HEK293 (cell line): Measurements from ENCODE around the gene CC2D1B.

Experiments used
- CTCF ChIA-PET: fragments of 350-600 bp; formaldehyde crosslinking; extraction: SDS; loops from one replicate; lab custom pipeline; 2021; ENCODE audit warnings: antibody characterized with exemption; lab: Yijun Ruan, JAX
- POLR2A ChIA-PET: fragments of 300-600 bp; formaldehyde crosslinking; extraction: SDS; loops from one replicate; lab custom pipeline; 2020; ENCODE audit warnings: antibody characterized with exemption, inconsistent platforms; lab: Yijun Ruan, JAX
- H3K27ac ChIP-seq: fragments of 200-500 bp; sonication (Bioruptor generic); 2 replicates; pipeline ENCODE4 v1.5.1; 2014; ENCODE audit warnings: low read depth, low read length, control low read depth, inconsistent platforms; ENCODE audit errors: extremely low read depth
- H3K36me3 ChIP-seq, 2 experiments: fragments of 200-500 bp in 1 of 2; sonication (Bioruptor generic) in 1 of 2; 1 replicate in 1 of 2; 2 replicates in 1 of 2; pipeline ENCODE4 v1.5.1; 2014 to 2017; ENCODE audit warnings: inconsistent platforms in 2 of 2, low read length in 2 of 2; ENCODE audit not compliant: control insufficient read depth in 2 of 2, insufficient read depth in 1 of 2
- H3K4me1 ChIP-seq: fragments of 200-500 bp; sonication (Bioruptor generic); 2 replicates; pipeline ENCODE4 v1.5.1; 2014; ENCODE audit warnings: mild to moderate bottlenecking, low read length, inconsistent platforms; ENCODE audit not compliant: control insufficient read depth, insufficient read depth
- H3K4me3 ChIP-seq: 2 replicates; pipeline ENCODE4 v1.5.1; 2011; ENCODE audit warnings: low read depth, mild to moderate bottlenecking, control low read depth, low read length, moderate library complexity
- H3K9me3 ChIP-seq: fragments of 200-500 bp; sonication (Bioruptor generic); 2 replicates; pipeline ENCODE4 v1.5.1; 2014; ENCODE audit warnings: low read depth, low read length, inconsistent platforms; ENCODE audit not compliant: control insufficient read depth, insufficient read depth
- ATF2 ChIP-seq: fragments of 450-650 bp; formaldehyde crosslinking; IDR thresholded peaks from 2 replicates; pipeline ENCODE4 v1.5.1; 2016; ENCODE audit warnings: missing biosample characterization, missing genetic modification characterization, low read depth
- GLIS1 ChIP-seq: fragments of 450-650 bp; formaldehyde crosslinking; IDR thresholded peaks from 2 replicates; pipeline ENCODE4 v1.5.1; 2016; ENCODE audit warnings: missing biosample characterization, missing genetic modification characterization
- KLF9 ChIP-seq: fragments of 450-650 bp; formaldehyde crosslinking; IDR thresholded peaks from 2 replicates; pipeline ENCODE4 v1.5.1; 2016; ENCODE audit warnings: missing biosample characterization, missing genetic modification characterization, low read depth
- MEIS1 ChIP-seq: sonication (generic); formaldehyde crosslinking; IDR thresholded peaks from 2 replicates; pipeline ENCODE4 v1.8.1; 2022; ENCODE audit warnings: missing genetic modification reagents, mild to moderate bottlenecking, borderline replicate concordance
- PRDM1 ChIP-seq: fragments of 450-650 bp; formaldehyde crosslinking; IDR thresholded peaks from 2 replicates; pipeline ENCODE4; 2016; ENCODE audit warnings: missing biosample characterization, missing genetic modification characterization
- SALL2 ChIP-seq: fragments of 450-650 bp; formaldehyde crosslinking; IDR thresholded peaks from 2 replicates; pipeline ENCODE4 v1.5.0; 2017; ENCODE audit warnings: missing biosample characterization, mild to moderate bottlenecking, missing genetic modification characterization, borderline replicate concordance
- SCRT2 ChIP-seq: fragments of 450-650 bp; formaldehyde crosslinking; IDR thresholded peaks from 2 replicates; pipeline ENCODE4 v1.5.1; 2016; ENCODE audit warnings: missing biosample characterization, missing genetic modification characterization
- SETDB1 ChIP-seq: IDR thresholded peaks from one replicate; pipeline ENCODE4 v1.6.1; 2017; ENCODE audit warnings: mild to moderate bottlenecking, low read length, moderate library complexity, mixed read lengths; ENCODE audit not compliant: insufficient read length
- ZNF121 ChIP-seq: fragments of 450-650 bp; formaldehyde crosslinking; IDR thresholded peaks from 2 replicates; pipeline ENCODE4 v1.5.1; 2016; ENCODE audit warnings: missing biosample characterization, missing genetic modification characterization
- ZNF133 ChIP-seq: fragments of 450-650 bp; formaldehyde crosslinking; IDR thresholded peaks from 2 replicates; pipeline ENCODE4 v1.5.1; 2016; ENCODE audit warnings: missing biosample characterization, missing genetic modification characterization
- ZNF211 ChIP-seq: fragments of 450-650 bp; formaldehyde crosslinking; IDR thresholded peaks from 2 replicates; pipeline ENCODE4 v1.5.1; 2016; ENCODE audit warnings: low read depth, missing biosample characterization, missing genetic modification characterization
- ZNF26 ChIP-seq: fragments of 450-650 bp; formaldehyde crosslinking; IDR thresholded peaks from 2 replicates; pipeline ENCODE4 v1.5.1; 2016; ENCODE audit warnings: missing biosample characterization, missing genetic modification characterization
- ZNF302 ChIP-seq: fragments of 450-650 bp; formaldehyde crosslinking; IDR thresholded peaks from 2 replicates; pipeline ENCODE4 v1.5.1; 2016; ENCODE audit warnings: missing biosample characterization, missing genetic modification characterization, low read depth
- ZNF324 ChIP-seq: fragments of 450-650 bp; formaldehyde crosslinking; IDR thresholded peaks from 2 replicates; pipeline ENCODE4 v1.5.1; 2016; ENCODE audit warnings: missing biosample characterization, missing genetic modification characterization
- ZNF362 ChIP-seq: fragments of 450-650 bp; formaldehyde crosslinking; IDR thresholded peaks from 2 replicates; pipeline ENCODE4 v1.5.1; 2016; ENCODE audit warnings: missing biosample characterization, missing genetic modification characterization
- ZNF398 ChIP-seq: fragments of 450-650 bp; formaldehyde crosslinking; IDR thresholded peaks from 2 replicates; pipeline ENCODE4 v1.5.1; 2017; ENCODE audit warnings: missing biosample characterization, missing genetic modification characterization
- ZNF426 ChIP-seq: fragments of 450-650 bp; formaldehyde crosslinking; IDR thresholded peaks from 2 replicates; pipeline ENCODE4 v1.5.1; 2017; ENCODE audit warnings: missing biosample characterization, missing genetic modification characterization, mild to moderate bottlenecking, inconsistent platforms, moderate library complexity
- ZNF433 ChIP-seq: fragments of 450-650 bp; formaldehyde crosslinking; IDR thresholded peaks from 2 replicates; pipeline ENCODE4 v1.5.1; 2016; ENCODE audit warnings: missing biosample characterization, missing genetic modification characterization, low read depth
- ZNF488 ChIP-seq: fragments of 450-650 bp; formaldehyde crosslinking; IDR thresholded peaks from 2 replicates; pipeline ENCODE4 v1.5.1; 2016; ENCODE audit warnings: missing biosample characterization, missing genetic modification characterization
- ZNF510 ChIP-seq: fragments of 450-650 bp; formaldehyde crosslinking; IDR thresholded peaks from 2 replicates; pipeline ENCODE4 v1.5.1; 2018; ENCODE audit warnings: mild to moderate bottlenecking, missing genetic modification characterization, missing biosample characterization; ENCODE audit not compliant: insufficient replicate concordance
- ZNF548 ChIP-seq: fragments of 450-650 bp; formaldehyde crosslinking; IDR thresholded peaks from 2 replicates; pipeline ENCODE4 v1.5.1; 2016; ENCODE audit warnings: missing biosample characterization, missing genetic modification characterization
- ZNF558 ChIP-seq: fragments of 450-650 bp; formaldehyde crosslinking; IDR thresholded peaks from 2 replicates; pipeline ENCODE4 v1.5.1; 2016; ENCODE audit warnings: missing biosample characterization, missing genetic modification characterization
- ZNF610 ChIP-seq: fragments of 450-650 bp; formaldehyde crosslinking; IDR thresholded peaks from 2 replicates; pipeline ENCODE4 v1.5.1; 2016; ENCODE audit warnings: missing biosample characterization, missing genetic modification characterization, borderline replicate concordance
- ZNF624 ChIP-seq: fragments of 450-650 bp; formaldehyde crosslinking; IDR thresholded peaks from 2 replicates; pipeline ENCODE4 v1.5.1; 2017; ENCODE audit warnings: missing biosample characterization, missing genetic modification characterization
- ZNF692 ChIP-seq: fragments of 450-650 bp; formaldehyde crosslinking; IDR thresholded peaks from 2 replicates; pipeline ENCODE4 v1.5.1; 2016; ENCODE audit warnings: missing biosample characterization, missing genetic modification characterization
- ZNF777 ChIP-seq: fragments of 450-650 bp; formaldehyde crosslinking; IDR thresholded peaks from 2 replicates; pipeline ENCODE4 v1.5.1; 2017; ENCODE audit warnings: missing biosample characterization, missing genetic modification characterization, borderline replicate concordance
- ZNF843 ChIP-seq: fragments of 450-650 bp; formaldehyde crosslinking; IDR thresholded peaks from 2 replicates; pipeline ENCODE4 v1.5.1; 2016; ENCODE audit warnings: missing biosample characterization, missing genetic modification characterization

CC2D1B gene

GRCh38 chr1:52358851-52359497 is 7.0 kb downstream of the CC2D1B start:
- no peak overlapping the region for H3K4me3 ChIP-seq
- no peak overlapping the region for H3K27ac ChIP-seq
- CTCF ChIA-PET: no interaction called here
- POLR2A ChIA-PET: interaction anchor here (0.6 kb wide), 1 partner anchor 95 kb away, joined by 6 read pairs; no protein-coding TSS in a partner anchor
- no peaks in the 10 kb centered on the region for H3K4me1 ChIP-seq
- peaks cover 10 to 98% of the 10 kb centered on the region in 2 experiments for H3K36me3 ChIP-seq
- TF ChIP-seq ZNF26 (tag by site-specific recombination) (no peak), ZNF558 (tag by site-specific recombination) (no peak), PRDM1 (tag by site-specific recombination) (no peak), ZNF426 (tag by site-specific recombination) (no peak), ZNF324 (tag by site-specific recombination) (no peak), ATF2 (tag by site-specific recombination) (no peak), ZNF302 (no peak), ZNF398 (tag by site-specific recombination) (no peak), SETDB1 (no peak), ZNF488 (no peak), SALL2 (no peak), ZNF362 (tag by site-specific recombination) (no peak), ZNF121 (tag by site-specific recombination) (no peak), ZNF510 (tag by site-specific recombination) (no peak), ZNF777 (tag by site-specific recombination) (no peak)
- TF ChIP-seq, all 188 proteins: peak for 0
- H3K9me3 ChIP-seq: no peaks in the 10 kb centered on the region

- Histone ChIP-seq H3K4me1 (no peaks in the 10 kb centered on the region), H3K27ac (no peak overlapping the region), H3K36me3 (peaks cover 17 to 100% of the 10 kb centered on the region in 2 experiments; a peak in 2 of 3 replicates), H3K9me3 (no peaks in the 10 kb centered on the region), H3K4me3 (no peak overlapping the region)
- POLR2A ChIA-PET: interaction anchor here (1.6 kb wide), 1 partner anchor 9 kb away, joined by 4 read pairs; no protein-coding TSS in a partner anchor
- CTCF ChIA-PET: no interaction called here
- TF ChIP-seq ZNF133 (tag by site-specific recombination) (no peak), ZNF610 (tag by site-specific recombination) (no peak), GLIS1 (tag by site-specific recombination) (no peak), ZNF433 (no peak), ZNF558 (tag by site-specific recombination) (no peak), ZNF692 (tag by site-specific recombination) (no peak), ZNF843 (no peak), KLF9 (tag by site-specific recombination) (no peak), ZNF211 (tag by site-specific recombination) (no peak), ZNF548 (tag by site-specific recombination) (no peak), MEIS1 (CRISPR knock-in tag) (no peak), ZNF624 (tag by site-specific recombination) (no peak), SCRT2 (tag by site-specific recombination) (peak; percentile 81), ZNF510 (tag by site-specific recombination) (no peak)
These were observed 8.6 kb downstream of the CC2D1B start for GRCh38 chr1:52357397-52357796.
